OCI-LY3 (cell line): Measurements from ENCODE around the gene RBM42.

Experiments used
- EZH2phosphoT487 ChIP-seq: fragments of 200-600 bp; shearing (Covaris generic); IDR thresholded peaks from 2 replicates; pipeline ENCODE4 v1.6.1; 2018; ENCODE audit warnings: antibody characterized with exemption, mixed run types, low read depth
- TF ChIP-seq, protein P1 (sequence below): fragments of 200-600, 300-600 bp; sonication (generic); IDR thresholded peaks from 2 replicates; pipeline ENCODE4 v1.5.1; 2014; ENCODE audit warnings: antibody characterized with exemption, low read length, low read depth

DNA sequence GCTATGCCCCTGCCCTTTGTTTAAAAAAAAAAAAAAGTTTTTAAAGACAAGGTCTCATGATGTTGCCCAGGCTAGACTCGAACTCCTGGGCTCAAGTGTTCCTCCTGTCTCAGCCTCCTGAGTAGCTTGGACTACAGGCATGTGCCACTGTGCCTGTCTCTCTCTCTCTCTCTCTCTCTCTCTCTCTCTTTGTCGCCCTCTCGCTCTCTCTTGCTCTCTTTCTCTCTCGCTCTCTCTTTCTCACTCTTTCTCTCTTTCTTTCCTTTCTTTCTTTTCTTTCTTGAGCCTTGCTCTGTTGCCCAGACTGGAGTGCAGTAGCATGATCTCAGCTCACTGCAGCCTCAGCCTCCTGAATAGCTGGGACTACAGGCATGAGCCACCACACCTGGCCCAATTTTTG is 26.8 kb downstream of the RBM42 start:
- TF ChIP-seq, protein P1, sequence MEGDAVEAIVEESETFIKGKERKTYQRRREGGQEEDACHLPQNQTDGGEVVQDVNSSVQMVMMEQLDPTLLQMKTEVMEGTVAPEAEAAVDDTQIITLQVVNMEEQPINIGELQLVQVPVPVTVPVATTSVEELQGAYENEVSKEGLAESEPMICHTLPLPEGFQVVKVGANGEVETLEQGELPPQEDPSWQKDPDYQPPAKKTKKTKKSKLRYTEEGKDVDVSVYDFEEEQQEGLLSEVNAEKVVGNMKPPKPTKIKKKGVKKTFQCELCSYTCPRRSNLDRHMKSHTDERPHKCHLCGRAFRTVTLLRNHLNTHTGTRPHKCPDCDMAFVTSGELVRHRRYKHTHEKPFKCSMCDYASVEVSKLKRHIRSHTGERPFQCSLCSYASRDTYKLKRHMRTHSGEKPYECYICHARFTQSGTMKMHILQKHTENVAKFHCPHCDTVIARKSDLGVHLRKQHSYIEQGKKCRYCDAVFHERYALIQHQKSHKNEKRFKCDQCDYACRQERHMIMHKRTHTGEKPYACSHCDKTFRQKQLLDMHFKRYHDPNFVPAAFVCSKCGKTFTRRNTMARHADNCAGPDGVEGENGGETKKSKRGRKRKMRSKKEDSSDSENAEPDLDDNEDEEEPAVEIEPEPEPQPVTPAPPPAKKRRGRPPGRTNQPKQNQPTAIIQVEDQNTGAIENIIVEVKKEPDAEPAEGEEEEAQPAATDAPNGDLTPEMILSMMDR: no peak
- TF ChIP-seq EZH2phosphoT487: no peak
